ENCODE measurements around the gene CASQ1.

The CASQ1 gene

DNA sequence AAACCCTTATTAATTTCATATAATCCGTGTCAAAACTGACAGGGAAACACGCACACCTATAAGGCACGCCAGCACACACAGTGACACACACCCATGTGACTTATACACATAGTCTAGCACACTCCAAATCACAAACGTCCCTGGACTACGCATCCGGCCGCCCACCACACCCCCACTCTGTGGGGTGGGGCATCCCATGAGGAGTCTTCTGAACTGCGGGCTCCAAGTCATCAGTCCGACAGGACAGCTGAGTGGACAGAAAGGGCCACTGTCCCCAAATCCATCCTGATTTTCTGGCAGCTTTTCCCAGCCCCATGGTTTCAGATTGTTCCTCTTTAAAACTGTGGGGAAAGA, 15.6 kb downstream of the CASQ1 start:
- Histone ChIP-seq H3K4me3 (peak overlapping the region; percentile 74 to 99 (median 95)), H3K27ac (peak overlapping the region; percentile 84 to 98 (median 92)), H3K27me3 (no peaks in the 10 kb centered on the region), H3K9me3 (replicated peaks in 1 of 11) (no peaks in the 10 kb centered on the region), H4K20me1 (peaks cover 23 to 55% (median 50%) of the 10 kb centered on the region in 11 experiments), H3K36me3 (peaks cover 13 to 40% (median 37%) of the 10 kb centered on the region in 11 experiments), H3K4me1 (peaks cover 52 to 71% (median 69%) of the 10 kb centered on the region in 10 experiments), H3K4me2 (peak overlapping the region; percentile 86 to 99 (median 96)), H3K9ac (peak overlapping the region; percentile 92 to 99 (median 96))
- no peak for TF ChIP-seq Cebpa-rat (IDR thresholded peaks at IDR 0.05)

- H3K4me2 ChIP-seq: peak overlapping the region; percentile 86 to 99 (median 96)
- H3K9ac ChIP-seq: peak overlapping the region; percentile 92 to 99 (median 96); a peak in 21 of 22 replicates
- H4K20me1 ChIP-seq: peaks cover 23 to 60% (median 56%) of the 10 kb centered on the region in 11 experiments
- no peaks in the 10 kb centered on the region for H3K9me3 ChIP-seq (replicated peaks in 1 of 11)
- H3K27me3 ChIP-seq: no peaks in the 10 kb centered on the region
- no peak for TF ChIP-seq Cebpa-rat (IDR thresholded peaks at IDR 0.05)
- H3K36me3 ChIP-seq: peaks cover 18 to 46% (median 42%) of the 10 kb centered on the region in 11 experiments
- H3K4me3 ChIP-seq: peak overlapping the region; percentile 74 to 99 (median 95); a peak in 19 of 20 replicates
- H3K4me1 ChIP-seq: peaks cover 52 to 76% (median 69%) of the 10 kb centered on the region in 10 experiments
- H3K27ac ChIP-seq: peak overlapping the region in 9 of 11 experiments; percentile 86 to 98 (median 93); a peak in 19 of 22 replicates
These were observed 16.2 kb downstream of the CASQ1 start for GRCh38 chr1:160206421-160207117.

- Histone ChIP-seq H3K27ac (peak overlapping the region in 6 of 11 experiments; percentile 5 to 98 (median 92); a peak in 7 of 22 replicates), H4K20me1 (peaks cover 23 to 62% (median 59%) of the 10 kb centered on the region in 11 experiments), H3K4me1 (peaks cover 52 to 76% (median 69%) of the 10 kb centered on the region in 10 experiments), H3K9me3 (replicated peaks in 1 of 11) (no peaks in the 10 kb centered on the region), H3K4me3 (peak overlapping the region in 1 of 10 experiments; percentile 6; a peak in 2 of 20 replicates), H3K36me3 (peaks cover 25 to 52% (median 49%) of the 10 kb centered on the region in 11 experiments), H3K9ac (peak overlapping the region in 1 of 11 experiments; percentile 98; a peak in 1 of 22 replicates), H3K27me3 (no peaks in the 10 kb centered on the region), H3K4me2 (peak overlapping the region; percentile 86 to 99 (median 96))
- TF ChIP-seq Cebpa-rat (IDR thresholded peaks at IDR 0.05): no peak
These were observed 16.8 kb downstream of the CASQ1 start for GRCh38 chr1:160207118-160207650.

GRCh38 chr1:160207771-160208556, 17.6 kb downstream of the CASQ1 start:
- Histone ChIP-seq H3K4me2 (peak overlapping the region in 10 of 11 experiments; percentile 21 to 99 (median 95); a peak in 19 of 22 replicates), H3K27me3 (no peaks in the 10 kb centered on the region), H3K27ac (peak overlapping the region in 2 of 11 experiments; percentile 89 to 96; a peak in 3 of 22 replicates), H3K36me3 (peaks cover 32 to 60% (median 56%) of the 10 kb centered on the region in 11 experiments), H4K20me1 (peaks cover 23 to 70% (median 59%) of the 10 kb centered on the region in 11 experiments), H3K4me3 (no peak overlapping the region), H3K4me1 (peaks cover 52 to 76% (median 69%) of the 10 kb centered on the region in 10 experiments), H3K9ac (no peak overlapping the region), H3K9me3 (replicated peaks in 1 of 11) (no peaks in the 10 kb centered on the region)
- no peak for TF ChIP-seq Cebpa-rat (IDR thresholded peaks at IDR 0.05)

DNA sequence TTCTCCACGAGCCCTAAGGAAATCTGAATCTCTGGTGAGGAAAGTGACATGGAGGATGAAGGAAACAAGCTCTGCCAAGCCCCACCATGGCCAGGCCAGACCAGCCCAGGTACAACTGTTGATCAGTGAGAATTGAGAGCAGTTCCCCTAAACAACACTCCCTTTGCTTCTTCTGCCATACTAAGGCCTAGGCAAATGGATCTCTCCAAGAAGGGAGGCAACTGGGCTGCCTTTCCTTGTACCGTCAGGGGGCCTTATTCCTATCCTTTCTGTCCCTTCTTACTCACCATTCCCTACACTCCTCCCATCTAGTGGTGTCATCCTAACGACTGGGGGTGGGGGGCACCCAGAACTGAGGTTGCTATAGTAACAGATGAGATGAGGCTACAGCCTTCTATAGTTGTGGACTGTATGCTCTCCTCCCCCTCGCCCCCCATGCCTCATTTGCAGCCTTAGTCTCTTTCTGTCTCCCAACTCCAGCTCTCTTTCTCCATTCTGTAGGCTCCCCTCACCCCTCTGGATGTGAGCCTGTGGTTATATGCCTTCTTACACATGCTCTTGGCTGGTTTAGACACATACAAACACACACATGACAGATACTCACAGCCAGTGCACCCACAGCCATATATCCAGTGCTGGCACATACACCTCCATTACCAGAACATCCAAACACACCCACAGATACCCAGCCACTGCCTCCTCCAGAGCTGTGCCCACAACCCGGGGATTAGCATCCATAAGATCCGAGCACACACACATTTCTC, 18.4 kb downstream of the CASQ1 start:
- H3K4me3 ChIP-seq: no peak overlapping the region
- peaks cover 40 to 67% (median 63%) of the 10 kb centered on the region in 11 experiments for H3K36me3 ChIP-seq
- peak overlapping the region in 8 of 11 experiments; percentile 12 to 99 (median 93); a peak in 13 of 22 replicates for H3K4me2 ChIP-seq
- peaks cover 48 to 71% (median 64%) of the 10 kb centered on the region in 10 experiments for H3K4me1 ChIP-seq
- H4K20me1 ChIP-seq: peaks cover 23 to 76% (median 59%) of the 10 kb centered on the region in 11 experiments
- H3K9me3 ChIP-seq (replicated peaks in 1 of 11): no peaks in the 10 kb centered on the region
- no peaks in the 10 kb centered on the region for H3K27me3 ChIP-seq
- H3K27ac ChIP-seq: no peak overlapping the region; a peak in 2 of 22 replicates
- TF ChIP-seq Cebpa-rat (IDR thresholded peaks at IDR 0.05): no peak
- H3K9ac ChIP-seq: no peak overlapping the region

- Histone ChIP-seq H3K9me3 (replicated peaks in 1 of 11) (no peaks in the 10 kb centered on the region), H3K36me3 (peaks cover 47 to 75% (median 70%) of the 10 kb centered on the region in 11 experiments), H3K4me3 (no peak overlapping the region), H3K27ac (no peak overlapping the region), H4K20me1 (peaks cover 23 to 84% (median 62%) of the 10 kb centered on the region in 11 experiments), H3K4me1 (peaks cover 41 to 64% (median 57%) of the 10 kb centered on the region in 10 experiments), H3K9ac (peak overlapping the region in 1 of 11 experiments; percentile 24; a peak in 2 of 22 replicates), H3K27me3 (no peaks in the 10 kb centered on the region), H3K4me2 (peak overlapping the region; percentile 6 to 96 (median 42); a peak in 15 of 22 replicates)
- no peak for TF ChIP-seq Cebpa-rat (IDR thresholded peaks at IDR 0.05)
These were observed 19.1 kb downstream of the CASQ1 start for GRCh38 chr1:160209321-160210046.

GRCh38 chr1:160210561-160210960, 20.2 kb downstream of the CASQ1 start:
- H3K4me1 ChIP-seq: peaks cover 35 to 58% (median 52%) of the 10 kb centered on the region in 10 experiments
- no peak overlapping the region for H3K9ac ChIP-seq
- H3K36me3 ChIP-seq: peaks cover 58 to 86% (median 81%) of the 10 kb centered on the region in 11 experiments
- no peaks in the 10 kb centered on the region for H3K9me3 ChIP-seq (replicated peaks in 1 of 11)
- H3K27me3 ChIP-seq: no peaks in the 10 kb centered on the region
- no peak overlapping the region for H3K27ac ChIP-seq
- peak overlapping the region in 4 of 11 experiments; percentile 0 to 24 (median 5); a peak in 2 of 22 replicates for H3K4me2 ChIP-seq
- peaks cover 23 to 94% (median 66%) of the 10 kb centered on the region in 11 experiments for H4K20me1 ChIP-seq
- H3K4me3 ChIP-seq: no peak overlapping the region
- TF ChIP-seq Cebpa-rat (IDR thresholded peaks at IDR 0.05): no peak
